ENCODE measurements around the gene C7orf33.
A peak's percentile ranks its signal among the peaks of the same experiment; 100 is the strongest.

The C7orf33 gene

GRCh38 chr7:148623586-148624282, 33.2 kb downstream of the C7orf33 start:
- H3K4me3 ChIP-seq (ENCODE audit: low read depth, low read length), result no peak overlapping the region
- no peak for TF ChIP-seq CTCF (IDR thresholded peaks at IDR 0.05; ENCODE audit: low read depth, low read length)
- no peak for TF ChIP-seq MYC (IDR thresholded peaks at IDR 0.05; ENCODE audit: low read depth, low read length)
- TF ChIP-seq POLR2A (IDR thresholded peaks at IDR 0.05; ENCODE audit: extremely low read depth, insufficient read length), result no peak
- TF ChIP-seq MAX (IDR thresholded peaks at IDR 0.05; ENCODE audit: low read depth, low read length), result no peak
- DNase-seq (ENCODE audit: low read depth), result no peak

GRCh38 chr7:148624735-148625134, 34.2 kb downstream of the C7orf33 start:
- no peak overlapping the region for H3K4me3 ChIP-seq (ENCODE audit: low read depth, low read length)
- DNase-seq (ENCODE audit: low read depth), result no peak
- TF ChIP-seq POLR2A (IDR thresholded peaks at IDR 0.05; ENCODE audit: extremely low read depth, insufficient read length), result no peak
- TF ChIP-seq MAX (IDR thresholded peaks at IDR 0.05; ENCODE audit: low read depth, low read length), result no peak

- DNase-seq (ENCODE audit: low read depth), result no peak
- no peak overlapping the region for H3K4me3 ChIP-seq (ENCODE audit: low read depth, low read length)
- TF ChIP-seq MAX (IDR thresholded peaks at IDR 0.05; ENCODE audit: low read depth, low read length) (no peak), POLR2A (IDR thresholded peaks at IDR 0.05; ENCODE audit: extremely low read depth, insufficient read length) (no peak), MYC (IDR thresholded peaks at IDR 0.05; ENCODE audit: low read depth, low read length) (no peak), CTCF (IDR thresholded peaks at IDR 0.05; ENCODE audit: low read depth, low read length) (no peak)
Observed at GRCh38 chr7:148625342-148625741, 34.8 kb downstream of the C7orf33 start.

GRCh38 chr7:148626828-148627227, 36.3 kb downstream of the C7orf33 start:
- H3K4me3 ChIP-seq (ENCODE audit: low read depth, low read length), result no peak overlapping the region
- no peak for DNase-seq (ENCODE audit: low read depth)
- TF ChIP-seq POLR2A (IDR thresholded peaks at IDR 0.05; ENCODE audit: extremely low read depth, insufficient read length) (no peak), CTCF (IDR thresholded peaks at IDR 0.05; ENCODE audit: low read depth, low read length) (peak; percentile 15)

- no peak overlapping the region for H3K4me3 ChIP-seq (ENCODE audit: low read depth, low read length)
- DNase-seq (ENCODE audit: low read depth), result no peak
- TF ChIP-seq POLR2A (IDR thresholded peaks at IDR 0.05; ENCODE audit: extremely low read depth, insufficient read length) (no peak), MAX (IDR thresholded peaks at IDR 0.05; ENCODE audit: low read depth, low read length) (no peak), CTCF (IDR thresholded peaks at IDR 0.05; ENCODE audit: low read depth, low read length) (no peak), MYC (IDR thresholded peaks at IDR 0.05; ENCODE audit: low read depth, low read length) (no peak)
Observed at GRCh38 chr7:148628011-148628410, 37.4 kb downstream of the C7orf33 start.

GRCh38 chr7:148630078-148630477, 39.5 kb downstream of the C7orf33 start:
- TF ChIP-seq MAX (IDR thresholded peaks at IDR 0.05; ENCODE audit: low read depth, low read length) (no peak), POLR2A (IDR thresholded peaks at IDR 0.05; ENCODE audit: extremely low read depth, insufficient read length) (no peak)
- no peak overlapping the region for H3K4me3 ChIP-seq (ENCODE audit: low read depth, low read length)
- no peak for DNase-seq (ENCODE audit: low read depth)

GRCh38 chr7:148633761-148634160, 43.2 kb downstream of the C7orf33 start:
- H3K4me3 ChIP-seq (ENCODE audit: low read depth, low read length), result no peak overlapping the region
- DNase-seq (ENCODE audit: low read depth), result no peak
- TF ChIP-seq CTCF (IDR thresholded peaks at IDR 0.05; ENCODE audit: low read depth, low read length) (no peak), MYC (IDR thresholded peaks at IDR 0.05; ENCODE audit: low read depth, low read length) (no peak)
